Neural progenitor cell (in vitro differentiated cells): Measurements from ENCODE around the gene ONECUT1. TPM values are rescaled to one million over a fixed set of nuclear protein-coding genes. Genes with fewer than 3 reads are reported as not detected.

Experiments used
- DNase-seq: peaks from one replicate; pipeline ENCODE4 v3.0.0-alpha.2; 2016; ENCODE audit warnings: low spot score
- H2AFZ ChIP-seq: fragments of 200-600 bp; sonication (generic); replicated peaks from 2 replicates; pipeline ENCODE4 v1.6.1; 2016; ENCODE audit warnings: antibody characterized with exemption
- H3F3A ChIP-seq: fragments of 200-600 bp; sonication (generic); 2 replicates; pipeline ENCODE4 v1.6.1; 2016; ENCODE audit warnings: antibody characterized with exemption, low read depth
- H3K27ac ChIP-seq: fragments of 200-600 bp; sonication (generic); 2 replicates; pipeline ENCODE4 v1.5.1; 2016; ENCODE audit warnings: mild to moderate bottlenecking
- H3K27me3 ChIP-seq: fragments of 200-600 bp; sonication (generic); 2 replicates; pipeline ENCODE4 v1.6.1; 2016; ENCODE audit warnings: mild to moderate bottlenecking, moderate library complexity
- H3K36me3 ChIP-seq: fragments of 200-600 bp; sonication (generic); 2 replicates; pipeline ENCODE4 v1.5.1; 2016
- H3K4me1 ChIP-seq: fragments of 200-600 bp; sonication (generic); 2 replicates; pipeline ENCODE4 v1.6.1; 2016; ENCODE audit warnings: mixed run types
- H3K4me2 ChIP-seq: fragments of 200-600 bp; sonication (generic); 2 replicates; pipeline ENCODE4 v1.6.1; 2016
- H3K4me3 ChIP-seq: fragments of 200-600 bp; sonication (generic); 2 replicates; pipeline ENCODE4 v1.5.1; 2016
- H3K79me2 ChIP-seq: fragments of 200-600 bp; sonication (generic); 2 replicates; pipeline ENCODE4 v1.6.1; 2016; ENCODE audit warnings: low read depth
- H3K9ac ChIP-seq: fragments of 200-600 bp; sonication (generic); 2 replicates; pipeline ENCODE4 v1.6.1; 2016
- H3K9me3 ChIP-seq: fragments of 200-600 bp; sonication (generic); 2 replicates; pipeline ENCODE4 v1.5.1; 2016; ENCODE audit warnings: low read depth
- H4K20me1 ChIP-seq: fragments of 200-600 bp; sonication (generic); 2 replicates; pipeline ENCODE4 v1.6.1; 2016; ENCODE audit warnings: low read depth
- H3K27ac Mint-ChIP-seq: 3 replicates; pipeline ENCODE4 v1.8.0; 2021; ENCODE audit warnings: mixed read lengths
- H3K27me3 Mint-ChIP-seq: 2 replicates; pipeline ENCODE4 v1.8.0; 2022; ENCODE audit warnings: low read depth, mild to moderate bottlenecking, inconsistent platforms, moderate library complexity, mixed read lengths; ENCODE audit not compliant: insufficient read depth
- H3K36me3 Mint-ChIP-seq: 3 replicates; pipeline ENCODE4 v1.8.0; 2021; ENCODE audit warnings: mixed read lengths
- H3K4me1 Mint-ChIP-seq: 3 replicates; pipeline ENCODE4 v1.8.0; 2021; ENCODE audit warnings: mixed read lengths
- H3K4me3 Mint-ChIP-seq: 3 replicates; pipeline ENCODE4 v1.8.0; 2021; ENCODE audit warnings: mild to moderate bottlenecking, moderate library complexity, mixed read lengths
- H3K9me3 Mint-ChIP-seq: 3 replicates; pipeline ENCODE4 v1.8.0; 2020; ENCODE audit warnings: mixed read lengths
- EZH2 ChIP-seq: fragments of 200-600 bp; sonication (generic); IDR thresholded peaks from 2 replicates; pipeline ENCODE4 v1.6.1; 2017; ENCODE audit warnings: antibody characterized with exemption, mild to moderate bottlenecking, moderate library complexity
- EZH2phosphoT487 ChIP-seq: fragments of 200-600 bp; sonication (generic); IDR thresholded peaks from 2 replicates; pipeline ENCODE4 v1.6.1; 2017; ENCODE audit warnings: antibody characterized with exemption
- total RNA-seq: library from RNA; depleted of rRNA; stranded (reverse); fragments of >200 nt; gene quantifications from 2 replicates; pipeline ENCODE4 v1.2.3, GENCODE V29; 2015; ENCODE audit warnings: low replicate concordance
- TF ChIP-seq, protein P1 (sequence below): fragments of 200-600 bp; sonication (generic); IDR thresholded peaks from 2 replicates; pipeline ENCODE4 v1.5.1; 2017; ENCODE audit warnings: antibody characterized with exemption, mild to moderate bottlenecking

Gene ONECUT1
- total RNA-seq, 1 donor from 2014 or later = 1.5 TPM

- DNase-seq = no peak
- peaks cover 4% of the 10 kb centered on the region for H3K4me1 Mint-ChIP-seq
- no peak overlapping the region for H3K4me3 Mint-ChIP-seq
- no peaks in the 10 kb centered on the region for H3K27me3 ChIP-seq
- H3K9me3 Mint-ChIP-seq = no peaks in the 10 kb centered on the region
- H3F3A ChIP-seq = no peaks in the 10 kb centered on the region
- no peaks in the 10 kb centered on the region for H3K4me1 ChIP-seq
- TF ChIP-seq, protein P1, sequence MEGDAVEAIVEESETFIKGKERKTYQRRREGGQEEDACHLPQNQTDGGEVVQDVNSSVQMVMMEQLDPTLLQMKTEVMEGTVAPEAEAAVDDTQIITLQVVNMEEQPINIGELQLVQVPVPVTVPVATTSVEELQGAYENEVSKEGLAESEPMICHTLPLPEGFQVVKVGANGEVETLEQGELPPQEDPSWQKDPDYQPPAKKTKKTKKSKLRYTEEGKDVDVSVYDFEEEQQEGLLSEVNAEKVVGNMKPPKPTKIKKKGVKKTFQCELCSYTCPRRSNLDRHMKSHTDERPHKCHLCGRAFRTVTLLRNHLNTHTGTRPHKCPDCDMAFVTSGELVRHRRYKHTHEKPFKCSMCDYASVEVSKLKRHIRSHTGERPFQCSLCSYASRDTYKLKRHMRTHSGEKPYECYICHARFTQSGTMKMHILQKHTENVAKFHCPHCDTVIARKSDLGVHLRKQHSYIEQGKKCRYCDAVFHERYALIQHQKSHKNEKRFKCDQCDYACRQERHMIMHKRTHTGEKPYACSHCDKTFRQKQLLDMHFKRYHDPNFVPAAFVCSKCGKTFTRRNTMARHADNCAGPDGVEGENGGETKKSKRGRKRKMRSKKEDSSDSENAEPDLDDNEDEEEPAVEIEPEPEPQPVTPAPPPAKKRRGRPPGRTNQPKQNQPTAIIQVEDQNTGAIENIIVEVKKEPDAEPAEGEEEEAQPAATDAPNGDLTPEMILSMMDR = no peak
- TF ChIP-seq EZH2 (no peak), EZH2phosphoT487 (no peak)
- H3K36me3 Mint-ChIP-seq = no peaks in the 10 kb centered on the region
- no peak overlapping the region for H3K9ac ChIP-seq
- H3K4me2 ChIP-seq = no peak overlapping the region
- H3K27ac Mint-ChIP-seq = no peak overlapping the region
- no peaks in the 10 kb centered on the region for H3K9me3 ChIP-seq
- peaks cover 3% of the 10 kb centered on the region for H3K27me3 Mint-ChIP-seq
- H2AFZ ChIP-seq = no peak overlapping the region
- H3K4me3 ChIP-seq = no peak overlapping the region
- H3K27ac ChIP-seq = no peak overlapping the region
- H3K36me3 ChIP-seq = no peaks in the 10 kb centered on the region
- no peaks in the 10 kb centered on the region for H3K79me2 ChIP-seq
- no peaks in the 10 kb centered on the region for H4K20me1 ChIP-seq
Measured at GRCh38 chr15:52731004-52731403, 59.1 kb downstream of the ONECUT1 start.

DNA sequence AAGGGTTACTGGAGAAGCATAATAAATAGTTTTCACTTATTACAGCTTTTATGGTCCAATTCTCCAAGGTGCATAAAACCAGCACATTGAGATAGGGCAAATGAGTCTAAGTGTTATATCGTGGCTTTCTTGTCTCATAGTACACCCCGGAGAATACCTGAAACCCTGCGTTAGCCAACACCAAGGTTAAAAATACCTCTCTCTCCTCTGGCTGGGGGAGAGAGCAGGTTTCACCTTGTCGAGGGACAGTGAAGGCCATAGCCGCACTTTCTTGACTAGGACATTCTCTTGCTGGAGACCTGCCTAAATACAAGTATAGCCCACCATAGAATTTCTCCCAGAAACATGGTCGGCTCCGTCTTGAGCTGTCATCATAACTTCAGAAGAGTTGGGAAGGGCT lies 59.5 kb downstream of the ONECUT1 start:
- TF ChIP-seq EZH2phosphoT487 = no peak
- TF ChIP-seq, protein P1 = no peak
- no peak for TF ChIP-seq EZH2
- H3K4me3 Mint-ChIP-seq = no peak overlapping the region
- Histone ChIP-seq H3K4me3 (no peak overlapping the region), H4K20me1 (no peaks in the 10 kb centered on the region), H3K27me3 (no peaks in the 10 kb centered on the region), H2AFZ (no peak overlapping the region), H3K9ac (no peak overlapping the region), H3F3A (no peaks in the 10 kb centered on the region), H3K9me3 (no peaks in the 10 kb centered on the region), H3K36me3 (no peaks in the 10 kb centered on the region), H3K4me2 (no peak overlapping the region), H3K79me2 (no peaks in the 10 kb centered on the region), H3K4me1 (no peaks in the 10 kb centered on the region), H3K27ac (no peak overlapping the region)
- H3K27me3 Mint-ChIP-seq = peaks cover 3% of the 10 kb centered on the region
- no peak for DNase-seq
- H3K4me1 Mint-ChIP-seq = peaks cover 4% of the 10 kb centered on the region
- no peaks in the 10 kb centered on the region for H3K36me3 Mint-ChIP-seq
- H3K27ac Mint-ChIP-seq = no peak overlapping the region
- H3K9me3 Mint-ChIP-seq = no peaks in the 10 kb centered on the region

GRCh38 chr15:52730173-52730572 lies 60.0 kb downstream of the ONECUT1 start:
- Mint-ChIP-seq H3K9me3 (no peaks in the 10 kb centered on the region), H3K27ac (no peak overlapping the region), H3K27me3 (peaks cover 3% of the 10 kb centered on the region), H3K36me3 (no peaks in the 10 kb centered on the region), H3K4me1 (peaks cover 4% of the 10 kb centered on the region), H3K4me3 (no peak overlapping the region)
- Histone ChIP-seq H3K27ac (no peak overlapping the region), H3K4me1 (no peaks in the 10 kb centered on the region), H3K36me3 (no peaks in the 10 kb centered on the region), H3K79me2 (no peaks in the 10 kb centered on the region), H4K20me1 (no peaks in the 10 kb centered on the region), H3K9ac (no peak overlapping the region), H3F3A (no peaks in the 10 kb centered on the region), H3K4me3 (no peak overlapping the region), H2AFZ (no peak overlapping the region), H3K4me2 (no peak overlapping the region), H3K27me3 (no peaks in the 10 kb centered on the region), H3K9me3 (no peaks in the 10 kb centered on the region)
- TF ChIP-seq, protein P1 = no peak
- TF ChIP-seq EZH2phosphoT487 (no peak), EZH2 (no peak)
- DNase-seq = no peak

DNA sequence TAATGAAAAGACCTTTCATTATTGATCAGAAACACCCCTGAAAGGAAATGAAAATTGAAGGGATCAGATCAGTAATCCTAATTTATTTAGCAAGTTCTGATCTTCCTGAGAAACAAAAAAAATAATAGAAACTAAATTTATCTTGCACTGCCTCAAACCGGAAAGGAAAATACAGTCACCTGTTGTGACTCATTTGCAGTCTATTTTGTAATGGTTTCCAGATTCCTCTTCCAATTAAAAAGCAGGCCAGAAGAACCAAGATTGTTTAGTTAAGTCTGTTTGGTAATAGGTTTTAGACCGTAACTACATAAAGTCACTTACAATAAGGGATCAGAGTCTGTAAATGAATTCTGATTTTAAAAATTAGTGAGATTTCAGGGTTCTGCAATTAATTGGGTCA lies 61.2 kb downstream of the ONECUT1 start:
- no peak overlapping the region for H3K4me3 Mint-ChIP-seq
- H3K4me1 ChIP-seq = no peaks in the 10 kb centered on the region
- DNase-seq = no peak
- no peak overlapping the region for H3K9ac ChIP-seq
- no peaks in the 10 kb centered on the region for H4K20me1 ChIP-seq
- peaks cover 3% of the 10 kb centered on the region for H3K27me3 Mint-ChIP-seq
- H3F3A ChIP-seq = no peaks in the 10 kb centered on the region
- H3K27ac Mint-ChIP-seq = no peak overlapping the region
- no peaks in the 10 kb centered on the region for H3K36me3 ChIP-seq
- no peaks in the 10 kb centered on the region for H3K9me3 ChIP-seq
- no peak overlapping the region for H2AFZ ChIP-seq
- no peaks in the 10 kb centered on the region for H3K9me3 Mint-ChIP-seq
- H3K27ac ChIP-seq = no peak overlapping the region
- no peak for TF ChIP-seq EZH2phosphoT487
- TF ChIP-seq EZH2 = no peak
- TF ChIP-seq, protein P1 = no peak
- H3K4me3 ChIP-seq = no peak overlapping the region
- H3K36me3 Mint-ChIP-seq = no peaks in the 10 kb centered on the region
- no peaks in the 10 kb centered on the region for H3K27me3 ChIP-seq
- H3K4me1 Mint-ChIP-seq = peaks cover 4% of the 10 kb centered on the region
- no peak overlapping the region for H3K4me2 ChIP-seq
- no peaks in the 10 kb centered on the region for H3K79me2 ChIP-seq
